GM18519 (cell line): ENCODE results near the gene MUC4.
"Not testable (repeated sequence)": the region's sequence is repeated elsewhere in the genome, so short reads cannot be mapped to it uniquely, and the experiment has no call there.

Source experiments
- ATAC-seq: cut with Tn5 transposase; IDR thresholded peaks from one replicate; pipeline ENCODE4 v1.9.1; 2021; ENCODE audit warnings: mild to moderate bottlenecking, moderate library complexity; ENCODE audit not compliant: unreplicated experiment, low FRiP score

The MUC4 gene

GRCh38 chr3:195794708-195795107 is 17.0 kb downstream of the MUC4 start:
- ATAC-seq: no peak

DNA sequence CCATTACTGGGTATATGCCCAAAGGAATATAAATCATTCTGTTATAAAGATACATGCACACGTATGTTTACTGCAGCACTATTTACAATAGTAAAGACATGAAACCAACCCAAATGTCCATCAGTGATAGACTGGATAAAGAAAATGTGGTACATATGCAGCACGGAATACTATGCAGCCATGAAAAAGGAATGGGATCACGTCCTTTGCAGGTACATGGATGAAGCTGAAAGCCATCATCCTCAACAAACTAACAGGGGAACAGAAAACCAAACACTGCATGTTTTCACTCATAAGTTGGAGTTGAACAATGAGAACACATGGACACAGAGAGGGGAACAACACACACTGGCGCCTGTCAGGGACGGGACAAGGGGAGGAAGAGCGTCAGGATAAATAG is 19.1 kb downstream of the MUC4 start:
- ATAC-seq: not testable (repeated sequence)

DNA sequence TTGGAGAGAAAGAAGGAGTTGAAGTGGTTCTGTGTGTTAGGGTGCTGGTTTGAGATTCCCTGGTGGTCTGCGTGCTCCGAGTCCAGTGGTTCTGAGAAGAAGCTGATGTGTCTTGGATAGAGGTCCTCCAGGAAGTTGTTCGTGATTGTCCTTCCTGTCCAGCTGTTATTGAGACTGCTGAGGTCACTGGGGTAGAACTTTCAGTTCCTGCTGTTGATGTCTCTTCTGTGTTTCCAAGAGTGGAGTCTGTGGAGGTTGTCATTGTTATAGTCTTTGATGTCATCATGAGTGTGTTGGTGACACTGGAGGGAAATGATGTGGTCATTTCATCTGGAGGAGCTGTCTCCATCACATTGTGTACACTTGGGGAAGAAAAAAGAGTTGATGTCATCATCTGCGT is 20.8 kb downstream of the MUC4 start:
- ATAC-seq: no peak

DNA sequence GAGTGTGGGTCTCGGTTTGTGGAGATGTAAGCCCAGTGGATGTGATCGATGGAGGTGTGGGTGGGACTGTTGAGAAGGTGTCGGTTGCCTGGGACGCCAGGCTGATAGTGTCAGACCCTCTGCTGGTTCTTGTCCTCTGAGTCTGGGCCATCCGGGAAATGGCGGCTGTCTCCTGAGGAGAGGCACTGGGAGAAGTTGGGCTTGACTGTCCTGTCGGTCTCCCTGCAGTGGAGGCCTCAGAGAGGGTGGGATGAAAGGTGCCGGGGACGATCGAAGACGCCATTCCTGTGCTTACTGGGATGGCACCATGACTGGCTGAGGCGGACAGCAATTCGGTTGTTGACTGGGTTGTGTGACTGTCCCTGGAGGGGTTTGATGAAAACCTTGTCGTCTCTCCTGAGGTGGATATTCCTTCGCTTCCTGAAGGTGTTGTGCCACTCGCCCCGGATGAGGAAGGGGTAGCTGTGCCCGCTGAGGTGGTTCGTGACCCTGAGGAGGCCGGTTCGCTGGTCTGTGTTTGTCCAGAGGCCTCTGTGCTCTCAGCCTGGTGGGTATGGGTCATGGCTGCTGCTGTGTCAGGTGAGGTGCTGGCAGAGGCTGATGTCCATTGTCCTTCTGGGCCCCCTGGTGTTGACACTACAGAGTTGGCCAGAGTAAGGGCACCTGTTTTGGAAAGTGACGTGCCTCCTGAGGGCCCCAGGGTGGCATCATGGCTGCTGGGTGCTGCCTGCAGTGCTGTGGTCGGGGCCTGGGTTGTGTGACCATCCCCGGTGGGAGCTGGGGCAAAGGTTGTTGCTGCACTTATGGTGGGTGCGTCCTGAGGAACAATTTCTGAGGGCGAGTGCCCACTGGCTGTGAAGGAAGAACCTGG is 22.8 kb downstream of the MUC4 start:
- no peak for ATAC-seq

DNA sequence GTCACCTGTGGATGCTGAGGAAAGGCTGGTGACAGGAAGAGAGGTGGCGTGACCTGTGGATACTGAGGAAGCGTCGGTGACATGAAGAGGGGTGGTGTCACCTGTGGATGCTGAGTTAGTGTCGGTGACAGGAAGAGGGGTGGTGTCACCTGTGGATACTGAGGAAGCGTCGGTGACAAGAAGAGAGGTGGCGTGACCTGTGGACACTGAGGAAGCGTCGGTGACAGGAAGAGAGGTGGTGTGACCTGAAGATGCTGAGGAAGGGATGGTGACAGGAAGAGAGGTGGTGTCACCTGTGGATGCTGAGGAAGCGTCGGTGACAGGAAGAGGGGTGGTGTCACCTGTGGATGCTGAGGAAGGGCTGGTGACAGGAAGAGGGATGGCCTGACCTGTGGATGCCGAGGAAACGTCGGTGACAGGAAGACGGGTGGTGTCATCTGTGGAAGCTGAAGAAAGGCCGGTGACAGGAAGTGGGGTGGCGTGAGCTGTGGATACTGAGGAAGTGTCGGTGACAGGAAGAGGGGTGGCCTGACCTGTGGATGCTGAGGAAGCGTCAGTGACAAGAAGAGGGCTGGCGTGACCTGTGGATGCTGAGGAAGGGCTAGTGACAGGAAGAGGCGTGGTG is 25.8 kb downstream of the MUC4 start:
- not testable (repeated sequence) for ATAC-seq

DNA sequence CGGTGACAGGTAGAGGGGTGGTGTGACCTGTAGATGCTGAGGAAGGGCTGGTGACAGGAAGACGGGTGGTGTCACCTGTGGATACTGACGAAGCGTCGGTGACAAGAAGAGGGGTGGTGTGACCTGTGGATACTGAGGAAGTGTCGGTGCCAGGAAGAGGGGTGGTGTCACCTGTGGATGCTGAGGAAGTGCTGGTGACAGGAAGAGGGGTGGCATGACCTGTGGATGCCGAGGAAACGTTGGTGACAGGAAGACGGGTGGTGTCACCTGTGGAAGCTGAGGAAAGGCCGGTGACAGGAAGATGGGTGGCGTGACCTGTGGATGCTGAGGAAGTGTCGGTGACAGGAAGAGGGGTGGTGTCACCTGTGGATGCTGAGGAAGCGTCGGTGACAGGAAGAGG is 27.7 kb downstream of the MUC4 start:
- ATAC-seq: not testable (repeated sequence)

GRCh38 chr3:195781236-195781635 is 30.5 kb downstream of the MUC4 start:
- ATAC-seq: not testable (repeated sequence)

GRCh38 chr3:195777975-195778374 is 33.8 kb downstream of the MUC4 start:
- no peak for ATAC-seq

- no peak for ATAC-seq
These were observed 36.8 kb downstream of the MUC4 start for GRCh38 chr3:195774917-195775316.

- ATAC-seq: no peak
These were observed 37.7 kb downstream of the MUC4 start for GRCh38 chr3:195773956-195774537.

- ATAC-seq: no peak
These were observed 40.0 kb downstream of the MUC4 start for GRCh38 chr3:195771646-195772300.

DNA sequence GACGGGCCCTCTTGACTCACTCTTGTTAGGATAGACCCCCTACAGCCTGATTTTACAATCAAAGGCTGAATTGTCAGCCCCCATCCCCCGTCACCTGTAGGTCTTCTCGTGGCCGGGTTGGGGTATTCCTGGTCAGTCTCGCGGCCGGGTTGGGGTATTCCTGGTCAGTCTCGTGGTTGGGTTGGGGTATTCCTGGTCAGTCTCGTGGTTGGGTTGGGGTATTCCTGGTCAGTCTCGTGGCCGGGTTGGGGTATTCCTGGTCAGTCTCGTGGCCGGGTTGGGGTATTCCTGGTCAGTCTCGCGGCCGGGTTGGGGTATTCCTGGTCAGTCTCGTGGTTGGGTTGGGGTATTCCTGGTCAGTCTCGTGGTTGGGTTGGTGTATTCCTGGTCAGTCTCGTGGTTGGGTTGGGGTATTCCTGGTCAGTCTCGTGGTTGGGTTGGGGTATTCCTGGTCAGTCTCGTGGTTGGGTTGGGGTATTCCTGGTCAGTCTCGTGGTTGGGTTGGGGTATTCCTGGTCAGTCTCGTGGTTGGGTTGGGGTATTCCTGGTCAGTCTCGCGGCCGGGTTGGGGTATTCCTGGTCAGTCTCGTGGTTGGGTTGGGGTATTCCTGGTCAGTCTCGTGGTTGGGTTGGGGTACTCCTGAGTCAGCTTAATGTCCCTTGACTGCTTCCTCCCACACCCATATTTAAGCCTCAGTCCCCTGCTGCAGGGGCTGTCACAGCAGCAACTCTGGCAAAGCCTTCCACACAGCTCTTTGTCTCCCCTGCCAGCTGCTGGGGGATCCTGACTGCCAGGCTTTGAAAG is 40.7 kb downstream of the MUC4 start:
- ATAC-seq: not testable (repeated sequence)

- no peak for ATAC-seq
These were observed 41.5 kb downstream of the MUC4 start for GRCh38 chr3:195770081-195770840.

DNA sequence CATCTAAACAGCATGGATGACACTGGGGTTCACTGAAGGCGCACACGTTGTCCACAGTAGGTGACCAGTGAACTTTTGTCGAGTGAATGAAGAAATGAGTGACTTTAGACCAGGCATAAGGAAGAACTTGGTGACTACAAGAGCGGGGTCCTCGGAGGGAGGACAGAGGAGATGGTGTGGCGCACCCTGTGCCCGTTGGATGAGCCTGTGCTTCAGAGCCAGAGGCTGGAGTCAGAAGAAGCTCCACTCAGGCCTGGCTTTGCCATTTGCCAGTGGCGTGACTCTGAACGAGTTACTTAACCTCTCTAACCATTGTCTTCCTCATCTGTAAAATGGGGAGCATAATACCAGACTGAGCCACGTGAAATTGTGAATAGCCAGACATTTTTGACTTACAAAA is 42.2 kb downstream of the MUC4 start:
- ATAC-seq: no peak

- no peak for ATAC-seq
These were observed 42.9 kb downstream of the MUC4 start for GRCh38 chr3:195768831-195769303.

DNA sequence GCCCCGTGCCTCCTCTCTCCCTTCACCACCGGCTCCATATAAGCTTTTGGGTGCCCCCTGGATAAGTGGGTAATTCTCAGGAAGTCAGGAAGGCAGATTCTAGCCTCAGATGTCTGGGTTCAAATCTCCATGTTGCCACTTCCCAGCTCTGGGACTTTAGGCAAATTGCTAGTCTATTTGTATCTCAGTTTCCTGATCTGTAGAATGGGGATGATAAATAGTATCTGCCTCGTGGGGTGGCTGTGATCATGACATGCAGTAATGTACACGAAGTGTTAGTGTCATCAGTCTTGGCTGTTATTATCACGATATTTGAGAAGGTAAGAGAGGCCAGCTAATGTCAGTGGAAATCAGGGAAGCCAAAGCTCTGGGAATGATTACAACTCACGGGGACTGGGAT is 43.3 kb downstream of the MUC4 start:
- no peak for ATAC-seq

- ATAC-seq: no peak
These were observed 43.9 kb downstream of the MUC4 start for GRCh38 chr3:195767792-195768191.

DNA sequence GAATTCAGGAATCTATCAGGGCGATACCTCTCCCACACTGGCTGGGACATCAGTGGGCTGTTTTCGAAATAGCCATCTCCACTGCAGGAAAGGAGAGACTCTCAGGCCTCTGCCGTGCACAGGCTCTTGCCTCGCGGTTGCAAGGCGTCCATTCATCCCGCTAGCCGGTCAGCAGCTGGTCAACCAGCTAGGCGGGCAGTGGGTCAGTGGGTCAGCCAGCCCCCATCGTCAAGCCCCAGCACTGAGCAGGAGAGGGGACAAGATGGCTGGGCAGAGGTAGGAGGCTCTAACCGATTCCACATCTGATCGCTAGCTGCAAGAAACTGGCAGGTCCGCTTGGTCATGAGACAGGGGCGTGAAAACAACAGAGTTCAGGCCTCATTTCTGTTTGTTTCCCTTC is 45.1 kb downstream of the MUC4 start:
- ATAC-seq: no peak

GRCh38 chr3:195764961-195765706 is 46.6 kb downstream of the MUC4 start:
- ATAC-seq: no peak
